Measurements from ENCODE around the gene MYCN.
"Not testable (repeated sequence)": the region's sequence is repeated elsewhere in the genome, so short reads cannot be mapped to it uniquely, and the experiment has no call there.

MYCN gene

DNA sequence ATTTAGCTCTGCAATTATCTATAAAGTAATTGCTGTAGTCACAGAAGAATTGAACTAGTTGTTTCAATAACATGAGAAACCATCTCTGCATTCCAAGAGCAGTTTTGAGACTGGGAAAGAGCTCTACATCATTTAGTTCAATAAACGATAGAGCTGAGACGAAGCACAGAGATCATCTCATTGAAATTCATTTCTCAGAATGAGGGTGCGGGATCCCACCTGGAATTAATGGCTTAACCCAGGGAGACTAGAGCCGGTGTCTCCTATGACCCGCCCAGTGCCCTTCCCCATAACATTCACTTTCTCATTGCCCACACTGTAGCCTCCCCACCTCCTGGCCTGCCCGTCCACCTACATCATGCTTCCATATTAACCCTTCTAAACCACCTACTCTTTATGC, 8.8 kb downstream of the MYCN start:
- H4K20me1 ChIP-seq = no peaks in the 10 kb centered on the region; the same call in 1 of the 2 replicates
- no peak overlapping the region for H3K4me3 ChIP-seq
- H3K27ac ChIP-seq = no peak overlapping the region
- no peak overlapping the region for H3K9ac ChIP-seq
- 0 out of 2 replicates have a peak, but pooled peaks cover 7% of the 10 kb centered on the region for H3K36me3 ChIP-seq
- TF ChIP-seq Cebpa-rat (IDR thresholded peaks at IDR 0.05) = no peak
- peaks cover 6% of the 10 kb centered on the region for H3K4me1 ChIP-seq
- H3K27me3 ChIP-seq = no peaks in the 10 kb centered on the region
- no peaks in the 10 kb centered on the region for H3K9me3 ChIP-seq
- H3K4me2 ChIP-seq = no peak overlapping the region

GRCh38 chr2:15949551-15949950, 9.2 kb downstream of the MYCN start:
- no peak for TF ChIP-seq Cebpa-rat (IDR thresholded peaks at IDR 0.05)

DNA sequence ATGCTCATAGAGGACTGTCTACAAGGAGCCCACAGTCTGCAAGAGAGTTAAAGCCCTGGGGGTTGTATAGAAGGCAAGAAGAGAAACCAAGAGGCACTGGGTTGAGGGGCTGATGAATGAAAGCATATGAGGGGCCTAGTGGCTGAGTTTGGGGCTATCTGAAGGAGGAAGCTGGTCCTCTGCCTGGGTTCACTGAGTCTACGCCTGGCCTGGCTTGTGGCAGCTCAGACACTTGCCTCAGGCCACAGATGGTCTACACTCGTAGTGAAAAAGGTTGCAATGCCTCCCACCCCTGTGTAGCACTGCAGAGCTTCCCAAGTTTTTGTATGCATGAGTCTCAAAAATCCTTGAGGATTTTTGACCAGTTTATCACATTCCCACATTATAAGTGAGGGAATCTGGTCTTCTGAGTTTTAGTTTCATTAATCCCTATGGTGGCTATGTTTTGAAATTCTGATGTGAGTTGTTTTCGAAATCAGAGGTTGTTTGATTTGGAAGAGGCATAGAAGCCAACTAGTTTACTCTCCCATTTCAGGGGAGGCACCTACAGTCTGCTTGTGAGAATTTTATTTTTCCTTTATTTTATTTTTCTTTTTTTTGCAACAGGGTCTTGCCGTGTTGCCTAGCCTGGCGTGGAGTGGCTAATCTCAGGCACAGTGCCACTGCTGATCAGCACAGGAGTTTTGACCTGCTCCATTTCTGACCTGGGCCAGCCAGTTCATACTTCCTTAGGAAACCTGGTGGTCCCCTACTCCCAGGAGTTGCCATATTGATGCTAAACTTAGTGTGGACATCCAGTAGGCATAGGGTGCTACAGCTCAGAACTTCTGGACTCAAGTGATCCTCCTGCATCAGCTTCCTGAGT, 10.0 kb downstream of the MYCN start:
- Histone ChIP-seq H3K27ac (no peak overlapping the region), H4K20me1 (no peaks in the 10 kb centered on the region), H3K9me3 (no peaks in the 10 kb centered on the region), H3K4me3 (no peak overlapping the region), H3K27me3 (no peaks in the 10 kb centered on the region), H3K4me2 (no peak overlapping the region), H3K9ac (no peak overlapping the region), H3K36me3 (0 out of 2 replicates have a peak, but pooled peaks cover 6% of the 10 kb centered on the region), H3K4me1 (no peaks in the 10 kb centered on the region)
- no peak for TF ChIP-seq Cebpa-rat (IDR thresholded peaks at IDR 0.05)

More at GRCh38 chr2:15949551-15949950, 9.2 kb downstream of the MYCN start:
- H3K4me3 ChIP-seq = no peak overlapping the region
- no peaks in the 10 kb centered on the region for H4K20me1 ChIP-seq
- H3K9ac ChIP-seq = no peak overlapping the region
- no peak overlapping the region for H3K4me2 ChIP-seq
- H3K36me3 ChIP-seq = 0 out of 2 replicates have a peak, but pooled peaks cover 7% of the 10 kb centered on the region
- H3K4me1 ChIP-seq = peaks cover 1% of the 10 kb centered on the region
- no peaks in the 10 kb centered on the region for H3K9me3 ChIP-seq
- no peaks in the 10 kb centered on the region for H3K27me3 ChIP-seq
- H3K27ac ChIP-seq = no peak overlapping the region

GRCh38 chr2:15951936-15952335, 11.6 kb downstream of the MYCN start:
- H3K36me3 ChIP-seq, H3K4me1 ChIP-seq, H3K9ac ChIP-seq, H3K4me2 ChIP-seq, H3K4me3 ChIP-seq, H4K20me1 ChIP-seq, H3K27ac ChIP-seq, H3K27me3 ChIP-seq, H3K9me3 ChIP-seq: not testable (repeated sequence)

DNA sequence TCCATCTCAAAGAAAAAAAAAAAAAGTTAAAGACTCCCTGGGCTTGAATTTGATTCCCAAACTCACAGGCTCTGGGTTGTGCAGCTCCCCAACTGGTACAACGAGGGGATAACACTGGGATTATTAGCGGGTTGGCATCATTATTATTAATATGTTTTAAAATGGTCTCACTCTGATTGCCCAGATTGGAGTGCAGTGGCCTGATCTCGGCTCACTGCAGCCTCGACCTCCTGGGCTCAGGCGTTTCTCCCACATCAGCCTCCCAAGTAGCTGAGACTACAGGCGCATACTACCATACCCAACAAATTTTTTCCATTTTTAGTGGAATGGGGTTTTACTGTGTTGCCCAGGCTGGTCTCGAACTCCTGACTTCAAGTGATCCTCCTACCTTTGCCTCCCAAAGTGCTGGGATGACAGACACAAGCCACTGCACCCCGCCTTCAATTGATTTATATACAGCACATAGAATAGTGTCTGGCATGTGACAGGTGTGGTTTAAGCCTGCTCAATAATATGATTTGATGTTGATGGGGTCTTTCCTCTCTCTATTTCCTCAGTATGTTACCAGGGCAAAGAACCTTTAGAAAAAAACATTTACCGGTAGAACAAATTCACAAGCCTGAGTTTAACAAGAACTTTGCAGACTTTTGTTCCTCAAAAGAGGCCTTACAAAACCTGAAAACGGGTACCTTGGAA, 12.2 kb downstream of the MYCN start:
- H3K9me3 ChIP-seq = no peaks in the 10 kb centered on the region
- no peaks in the 10 kb centered on the region for H3K27me3 ChIP-seq
- no peaks in the 10 kb centered on the region for H3K4me1 ChIP-seq
- H3K36me3 ChIP-seq = no peaks in the 10 kb centered on the region
- TF ChIP-seq Cebpa-rat (IDR thresholded peaks at IDR 0.05) = no peak
- no peak overlapping the region for H3K27ac ChIP-seq
- H3K9ac ChIP-seq = no peak overlapping the region
- no peaks in the 10 kb centered on the region for H4K20me1 ChIP-seq
- no peak overlapping the region for H3K4me2 ChIP-seq
- no peak overlapping the region for H3K4me3 ChIP-seq

- Histone ChIP-seq H3K9me3 (no peaks in the 10 kb centered on the region), H3K36me3 (no peaks in the 10 kb centered on the region), H3K27me3 (no peaks in the 10 kb centered on the region), H3K27ac (no peak overlapping the region), H3K9ac (no peak overlapping the region), H3K4me3 (no peak overlapping the region), H4K20me1 (no peaks in the 10 kb centered on the region), H3K4me2 (no peak overlapping the region), H3K4me1 (no peaks in the 10 kb centered on the region)
- no peak for TF ChIP-seq Cebpa-rat (IDR thresholded peaks at IDR 0.05)
Measured at GRCh38 chr2:15953147-15953630, 12.8 kb downstream of the MYCN start.

- Histone ChIP-seq H3K9me3 (no peaks in the 10 kb centered on the region), H3K9ac (no peak overlapping the region), H3K27me3 (no peaks in the 10 kb centered on the region), H3K36me3 (no peaks in the 10 kb centered on the region), H4K20me1 (no peaks in the 10 kb centered on the region), H3K27ac (no peak overlapping the region), H3K4me2 (no peak overlapping the region), H3K4me1 (no peaks in the 10 kb centered on the region), H3K4me3 (no peak overlapping the region)
- TF ChIP-seq Cebpa-rat (IDR thresholded peaks at IDR 0.05) = no peak
Measured at GRCh38 chr2:15953891-15954680, 13.7 kb downstream of the MYCN start.

DNA sequence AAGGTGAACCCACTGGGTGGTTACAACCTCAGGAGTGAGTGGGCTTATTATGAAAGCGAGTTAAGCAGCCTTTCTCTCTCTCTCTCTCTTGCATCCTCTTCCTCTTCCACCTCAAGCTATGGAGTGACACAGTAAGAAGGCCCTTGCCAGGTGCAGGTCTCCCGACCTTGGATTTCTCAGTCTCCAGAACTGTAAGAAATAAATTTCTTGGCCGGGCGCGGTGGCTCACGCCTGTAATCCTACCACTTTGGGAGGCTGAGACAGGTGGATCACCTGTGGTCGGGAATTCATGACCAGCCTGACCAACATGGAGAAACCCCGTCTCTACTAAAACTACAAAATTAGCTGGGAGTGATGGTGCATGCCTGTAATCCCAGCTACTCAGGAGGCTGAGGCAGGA, 14.4 kb downstream of the MYCN start:
- Histone ChIP-seq H3K4me2 (no peak overlapping the region), H3K27ac (no peak overlapping the region), H3K9ac (no peak overlapping the region), H4K20me1 (no peaks in the 10 kb centered on the region), H3K9me3 (no peaks in the 10 kb centered on the region), H3K4me1 (no peaks in the 10 kb centered on the region), H3K27me3 (no peaks in the 10 kb centered on the region), H3K36me3 (no peaks in the 10 kb centered on the region), H3K4me3 (no peak overlapping the region)
- TF ChIP-seq Cebpa-rat (IDR thresholded peaks at IDR 0.05) = no peak

- H3K36me3 ChIP-seq = no peaks in the 10 kb centered on the region
- H3K4me2 ChIP-seq = no peak overlapping the region
- H4K20me1 ChIP-seq = no peaks in the 10 kb centered on the region
- no peaks in the 10 kb centered on the region for H3K9me3 ChIP-seq
- TF ChIP-seq Cebpa-rat (IDR thresholded peaks at IDR 0.05) = no peak
- no peaks in the 10 kb centered on the region for H3K4me1 ChIP-seq
- no peaks in the 10 kb centered on the region for H3K27me3 ChIP-seq
- H3K27ac ChIP-seq = no peak overlapping the region
- no peak overlapping the region for H3K4me3 ChIP-seq
- no peak overlapping the region for H3K9ac ChIP-seq
Measured at GRCh38 chr2:15955232-15955988, 15.1 kb downstream of the MYCN start.
